ENCODE data around the gene DEPDC5.

DEPDC5 gene

GRCh38 chr22:31951194-31952093 lies 197.6 kb downstream of the DEPDC5 start:
- DNase-seq: no peak
- in situ Hi-C loops (cut with HindIII; ENCODE audit: low pct_ligation_motif_present, low pct_unique_long_range_greater_than_20kb, low sequenced_read_pairs): loop anchor here (25.0 kb wide), 1 partner anchor 289 kb away; the partner anchor contains the start of gene PISD

- in situ Hi-C loops (cut with HindIII; ENCODE audit: low pct_ligation_motif_present, low pct_unique_long_range_greater_than_20kb, low sequenced_read_pairs): loop anchor here (25.0 kb wide), 1 partner anchor 290 kb away; the partner anchor contains the start of gene PISD
- DNase-seq: peak; percentile 14
Measured at GRCh38 chr22:31952094-31952401, 198.2 kb downstream of the DEPDC5 start.

GRCh38 chr22:31952472-31952871 lies 198.7 kb downstream of the DEPDC5 start:
- in situ Hi-C loops (cut with HindIII; ENCODE audit: low pct_ligation_motif_present, low pct_unique_long_range_greater_than_20kb, low sequenced_read_pairs): loop anchor here (25.0 kb wide), 1 partner anchor 290 kb away; the partner anchor contains the start of gene PISD
- peak; percentile 41 for DNase-seq

GRCh38 chr22:31953261-31953660 lies 199.4 kb downstream of the DEPDC5 start:
- DNase-seq: no peak
- in situ Hi-C loops (cut with HindIII; ENCODE audit: low pct_ligation_motif_present, low pct_unique_long_range_greater_than_20kb, low sequenced_read_pairs): loop anchor here (25.0 kb wide), 1 partner anchor 291 kb away; the partner anchor contains the start of gene PISD

GRCh38 chr22:31954535-31955523 lies 201.0 kb downstream of the DEPDC5 start:
- in situ Hi-C loops (cut with HindIII; ENCODE audit: low pct_ligation_motif_present, low pct_unique_long_range_greater_than_20kb, low sequenced_read_pairs): loop anchor here (25.0 kb wide), 1 partner anchor 293 kb away; the partner anchor contains the start of gene PISD
- no peak for DNase-seq

- in situ Hi-C loops (cut with HindIII; ENCODE audit: low pct_ligation_motif_present, low pct_unique_long_range_greater_than_20kb, low sequenced_read_pairs): loop anchor here (25.0 kb wide), 1 partner anchor 294 kb away; the partner anchor contains the start of gene PISD
- DNase-seq: no peak
Measured at GRCh38 chr22:31956360-31956759, 202.5 kb downstream of the DEPDC5 start.

Data from ACHN (cell line).